ENCODE data around the gene RAX2. TPM values are rescaled to one million over a fixed set of nuclear protein-coding genes. Genes with fewer than 3 reads are reported as not detected.

Gene RAX2
- total RNA-seq, 4 donors from 2014 or later: not detected

GRCh38 chr19:3774621-3775373 lies 2.8 kb upstream of the RAX2 start:
- TF ChIP-seq CTCF (IDR thresholded peaks at IDR 0.05; ENCODE audit: low read depth): no peak

GRCh38 chr19:3773814-3774515 lies 1.9 kb upstream of the RAX2 start:
- no peak for TF ChIP-seq CTCF (IDR thresholded peaks at IDR 0.05; ENCODE audit: low read depth)

GRCh38 chr19:3771000-3771905 lies 775 bp downstream of the RAX2 start:
- TF ChIP-seq CTCF (IDR thresholded peaks at IDR 0.05; ENCODE audit: low read depth): no peak

DNA sequence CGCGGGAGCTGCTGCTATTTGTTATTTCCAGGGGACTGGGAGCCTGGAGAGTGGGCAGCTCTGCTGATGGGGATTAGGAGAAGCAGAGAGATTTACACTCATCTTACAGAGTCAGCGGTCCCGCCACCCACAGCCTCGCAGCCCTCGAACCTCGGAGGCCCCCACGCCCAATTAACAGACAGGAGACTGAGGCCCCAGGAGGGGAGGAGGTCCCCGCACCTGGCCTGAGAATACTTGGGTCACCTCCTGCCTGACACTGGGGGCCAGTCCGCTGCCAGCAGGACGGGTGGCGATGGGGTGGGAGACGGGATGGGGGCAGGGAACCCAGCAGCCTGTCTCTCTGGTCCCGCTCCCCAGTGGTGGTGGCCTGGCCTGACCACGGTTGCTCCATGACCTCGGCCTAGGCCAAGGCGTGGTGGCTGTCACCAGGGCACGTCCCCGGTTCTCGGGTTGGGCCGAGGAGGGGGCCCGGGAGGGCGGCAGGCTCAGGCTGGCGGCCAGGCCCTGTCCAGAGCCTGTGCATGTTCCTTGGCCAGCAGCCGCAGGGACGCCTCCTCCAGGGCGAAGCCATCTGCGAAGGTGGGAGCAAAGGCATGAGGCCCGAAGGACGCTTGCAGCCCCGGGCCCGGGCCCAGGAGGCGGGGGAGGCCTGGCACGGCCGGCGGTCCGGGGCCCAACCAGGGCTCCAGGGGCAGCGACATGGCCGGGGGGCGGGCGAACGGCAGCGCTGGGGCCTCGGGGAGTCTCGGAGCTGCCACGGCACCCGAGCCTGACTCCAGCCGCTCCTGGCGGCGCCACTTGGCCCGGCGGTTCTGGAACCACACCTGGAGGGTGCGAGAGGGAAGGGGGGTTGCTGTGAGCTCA lies 1.7 kb downstream of the RAX2 start:
- no peak for TF ChIP-seq CTCF (IDR thresholded peaks at IDR 0.05; ENCODE audit: low read depth)

- no peak for TF ChIP-seq CTCF (IDR thresholded peaks at IDR 0.05; ENCODE audit: low read depth)
Observed at GRCh38 chr19:3769494-3769893, 2.5 kb downstream of the RAX2 start.

GRCh38 chr19:3768748-3769099 lies 3.3 kb downstream of the RAX2 start:
- TF ChIP-seq CTCF (IDR thresholded peaks at IDR 0.05; ENCODE audit: low read depth): no peak
